ENCODE results near the gene HLCS. TPM values are rescaled to one million over a fixed set of nuclear protein-coding genes. Genes with fewer than 3 reads are reported as not detected.

HLCS gene
- total RNA-seq, 1 donor from 2014 or later = 16.4 TPM

- DNase-seq (ENCODE audit: low spot score) = no peak
- no peak for ATAC-seq
Observed at GRCh38 chr21:36888466-36888865, 78.0 kb downstream of the HLCS start.

DNA sequence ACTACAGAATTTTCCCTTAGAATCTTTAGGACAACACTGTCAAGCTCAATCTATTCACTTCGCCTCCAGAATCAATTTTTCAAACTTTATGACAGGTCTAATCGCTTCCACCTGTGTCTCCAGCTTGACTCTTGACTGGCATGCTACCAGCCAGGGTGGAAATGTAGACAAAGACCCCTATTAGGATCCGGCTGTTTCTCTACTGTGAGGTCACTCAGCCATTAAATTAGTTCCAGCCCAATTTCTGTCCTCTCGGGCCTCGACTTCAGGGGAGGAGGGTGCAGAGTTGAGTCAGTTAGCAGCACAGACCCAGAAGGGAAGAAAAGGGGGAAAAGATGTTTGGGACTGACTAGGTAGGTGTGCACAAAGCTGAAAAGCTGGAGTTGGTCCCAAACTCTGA lies 78.5 kb downstream of the HLCS start:
- ATAC-seq (no peak), DNase-seq (ENCODE audit: low spot score) (no peak)

GRCh38 chr21:36883532-36884486 lies 82.7 kb downstream of the HLCS start:
- DNase-seq (ENCODE audit: low spot score) = no peak

GRCh38 chr21:36882776-36883175 lies 83.7 kb downstream of the HLCS start:
- no peak for ATAC-seq
- DNase-seq (ENCODE audit: low spot score) = no peak

More at GRCh38 chr21:36883532-36884486, 82.7 kb downstream of the HLCS start:
- ATAC-seq = no peak

GRCh38 chr21:36881228-36881627 lies 85.2 kb downstream of the HLCS start:
- no peak for DNase-seq (ENCODE audit: low spot score)
- no peak for ATAC-seq

DNA sequence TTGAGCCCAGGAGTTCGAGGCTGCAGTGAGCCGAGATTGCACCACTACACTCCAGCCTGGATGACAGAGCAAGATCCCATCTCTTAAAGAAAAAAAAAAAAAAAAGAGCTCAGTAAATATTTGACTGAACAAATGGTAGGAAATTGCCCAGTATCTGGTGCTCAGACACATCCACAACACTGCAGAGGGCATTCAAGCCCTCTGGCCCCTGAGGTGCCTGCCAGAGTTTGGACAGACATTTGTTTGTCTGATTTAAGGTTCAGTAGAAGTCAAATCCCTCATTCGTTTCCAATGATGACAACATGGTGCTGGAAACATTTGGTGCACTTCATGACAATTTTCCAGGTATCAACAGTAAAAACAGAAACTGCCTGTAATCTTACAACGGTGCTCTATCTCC lies 86.6 kb downstream of the HLCS start:
- DNase-seq (ENCODE audit: low spot score) (no peak), ATAC-seq (peak; percentile 87)

- no peak for ATAC-seq
- no peak for DNase-seq (ENCODE audit: low spot score)
Observed at GRCh38 chr21:36877741-36878140, 88.7 kb downstream of the HLCS start.

DNA sequence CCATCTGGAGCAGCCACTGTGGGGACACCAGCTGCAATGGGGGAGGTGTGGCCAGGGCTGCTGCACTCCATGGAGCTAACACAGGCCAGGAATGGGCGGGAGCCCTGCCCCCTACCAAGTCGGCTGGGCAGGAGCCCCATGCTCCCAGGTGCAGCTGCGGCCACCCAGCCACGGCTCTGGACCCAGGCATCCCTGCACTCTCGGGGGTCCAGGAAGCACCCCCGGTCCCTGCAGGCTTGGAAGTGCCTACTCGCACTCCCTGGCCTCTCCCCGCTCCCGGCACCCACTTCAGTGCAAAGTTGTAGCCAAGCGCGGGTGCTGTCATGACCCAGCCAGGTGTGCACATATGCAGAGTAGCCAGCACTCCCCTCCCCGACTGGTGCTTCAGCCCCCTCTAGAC lies 91.8 kb downstream of the HLCS start:
- DNase-seq (ENCODE audit: low spot score) (no peak), ATAC-seq (no peak)

DNA sequence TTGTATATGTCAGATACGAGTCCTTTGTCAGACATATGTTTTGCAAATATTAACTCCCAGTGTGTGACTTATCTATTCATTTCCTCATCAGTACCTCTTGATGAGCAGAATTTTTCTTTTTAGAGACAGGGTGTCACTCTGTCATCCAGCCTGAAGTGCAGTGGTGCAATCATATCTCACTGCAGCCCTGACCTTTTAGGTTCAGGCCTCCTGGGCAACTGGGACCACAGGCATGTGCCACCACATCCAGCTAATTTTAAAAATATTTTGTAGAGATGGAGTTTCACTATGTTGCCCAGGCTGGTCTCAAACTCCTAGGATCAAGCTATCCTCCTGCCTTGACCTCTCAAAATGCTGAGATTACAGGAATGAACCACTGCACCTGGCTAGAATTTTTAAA lies 93.0 kb downstream of the HLCS start:
- DNase-seq (ENCODE audit: low spot score) = no peak
- ATAC-seq = no peak

GRCh38 chr21:36867291-36867905 lies 99.1 kb downstream of the HLCS start:
- DNase-seq (ENCODE audit: low spot score) (no peak), ATAC-seq (no peak)

DNA sequence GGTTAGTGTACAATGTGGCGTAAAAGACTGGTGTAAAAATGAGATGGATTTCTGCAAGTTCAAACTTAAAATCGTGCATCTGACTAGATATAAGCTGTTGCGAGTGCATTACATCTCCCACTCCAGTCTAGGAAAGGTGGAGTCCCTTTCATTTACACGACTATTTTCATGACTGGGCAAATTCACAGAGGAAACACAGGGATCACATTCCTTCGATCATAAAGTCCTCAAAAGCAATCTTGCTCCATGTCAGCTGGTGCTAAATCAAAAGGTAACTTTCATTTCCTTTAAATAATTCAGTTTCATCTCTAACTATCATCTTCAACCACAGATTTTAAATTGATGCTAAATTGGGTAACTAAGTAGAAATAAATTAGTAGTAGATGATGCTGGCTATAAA lies 100.0 kb downstream of the HLCS start:
- ATAC-seq = no peak
- DNase-seq (ENCODE audit: low spot score) = no peak

DNA sequence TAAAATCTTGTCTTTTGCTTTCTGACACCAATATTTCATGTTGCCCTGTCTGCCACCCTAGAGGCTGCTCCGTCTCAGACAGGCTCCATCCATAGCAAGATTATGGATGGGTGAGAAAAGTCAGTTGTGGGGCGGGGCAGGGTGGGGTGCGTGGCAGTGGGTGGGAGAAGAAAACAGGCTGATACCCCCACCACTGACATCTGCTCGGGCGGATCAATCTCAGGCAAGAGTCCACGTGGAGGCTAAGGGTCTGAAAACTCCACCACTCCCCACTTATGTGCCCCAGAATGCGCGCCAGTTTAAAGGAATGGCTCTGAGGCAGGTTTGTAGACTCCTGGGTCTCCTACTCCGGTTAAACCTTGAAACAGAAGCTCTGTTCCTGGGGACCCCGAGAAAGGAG lies 101.5 kb downstream of the HLCS start:
- DNase-seq (ENCODE audit: low spot score) = no peak
- ATAC-seq = no peak

- DNase-seq (ENCODE audit: low spot score) = no peak
- ATAC-seq = no peak
Observed at GRCh38 chr21:36863260-36863659, 103.2 kb downstream of the HLCS start.

DNA sequence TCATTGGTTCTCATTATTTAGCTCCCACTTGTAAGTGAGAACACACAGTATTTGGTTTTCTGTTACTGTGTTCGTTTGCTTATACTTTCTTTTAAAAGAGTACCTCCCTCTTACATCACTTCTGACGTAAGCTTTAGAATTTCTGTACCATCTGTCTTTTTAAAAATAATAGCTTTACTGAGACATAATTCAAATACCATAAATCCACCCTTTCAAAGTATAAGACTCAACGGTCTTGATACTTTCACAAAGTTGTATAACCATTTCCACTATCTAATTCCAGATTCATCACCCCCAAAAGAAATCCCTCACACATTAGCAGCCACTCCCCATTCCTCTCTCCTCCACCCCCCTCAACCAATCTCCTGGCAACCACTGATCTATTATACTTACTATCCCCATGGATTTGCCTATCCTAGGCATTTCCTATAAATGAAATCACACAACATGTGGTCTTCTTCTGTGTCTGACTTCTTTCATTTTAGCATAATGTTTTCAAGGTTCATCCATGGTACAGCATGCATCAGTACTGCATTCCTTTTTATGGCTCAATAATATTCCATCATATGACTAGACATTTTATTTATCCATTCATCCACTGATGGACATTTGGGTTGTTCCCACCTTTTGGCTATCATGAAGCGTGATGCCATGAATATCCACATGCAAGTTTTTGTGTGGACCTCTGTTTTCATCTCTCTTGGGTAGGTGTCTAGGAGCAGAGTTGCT lies 104.7 kb downstream of the HLCS start:
- ATAC-seq = no peak
- no peak for DNase-seq (ENCODE audit: low spot score)

GRCh38 chr21:36860736-36861594 lies 105.5 kb downstream of the HLCS start:
- DNase-seq (ENCODE audit: low spot score) = peak; percentile 62
- ATAC-seq = peak; percentile 73

- DNase-seq (ENCODE audit: low spot score) (peak; percentile 93), ATAC-seq (peak; percentile 92)
Observed at GRCh38 chr21:36859744-36860501, 106.5 kb downstream of the HLCS start.

DNA sequence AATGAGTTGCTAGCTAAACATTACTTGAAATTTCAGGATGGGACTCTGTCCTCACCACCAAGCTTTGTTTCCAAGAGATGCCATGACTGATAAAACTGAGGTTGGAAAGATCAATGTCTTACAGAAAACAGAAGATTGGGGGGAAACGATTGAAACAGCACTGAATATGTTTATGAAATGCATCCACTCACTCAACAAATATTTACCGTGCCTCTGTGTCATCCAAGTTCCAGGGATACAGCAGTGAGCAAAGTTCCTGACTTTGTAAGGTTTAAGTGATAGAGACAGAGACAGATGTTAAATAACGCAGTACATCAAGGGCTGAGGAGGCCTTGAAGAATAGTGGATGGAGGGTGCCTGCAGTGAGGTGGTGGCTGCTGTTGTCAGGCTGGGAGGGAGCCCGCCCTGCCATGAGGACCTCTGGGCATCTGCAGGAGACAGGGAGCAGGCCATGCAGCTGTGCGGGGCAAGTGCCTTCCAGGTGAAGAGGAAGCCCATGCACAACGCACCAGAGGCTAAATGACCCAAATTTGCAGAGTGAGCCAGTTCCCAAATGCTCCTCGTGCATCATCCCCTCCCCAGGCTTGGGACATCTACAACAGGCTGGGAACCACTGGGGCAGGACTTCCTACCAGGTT lies 108.0 kb downstream of the HLCS start:
- ATAC-seq (peak; percentile 10), DNase-seq (ENCODE audit: low spot score) (no peak)

DNA sequence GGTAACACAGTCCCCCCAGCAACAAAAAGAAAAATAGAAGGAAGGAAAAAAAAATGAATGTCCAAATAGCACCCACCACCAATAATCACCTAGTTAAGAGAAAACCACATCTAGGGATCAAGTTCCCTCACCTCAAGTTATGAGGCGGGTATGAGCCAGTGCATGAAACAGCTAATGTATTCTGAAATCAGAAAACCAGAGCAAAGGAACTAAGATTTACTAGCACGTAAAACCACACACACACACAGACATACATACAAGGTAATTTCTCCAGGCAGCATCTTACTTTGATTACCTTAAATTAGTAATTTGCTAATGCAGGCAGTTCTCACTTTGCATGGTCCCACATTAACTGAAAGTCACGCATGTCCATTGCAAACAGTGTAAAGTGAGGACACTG lies 109.8 kb downstream of the HLCS start:
- no peak for DNase-seq (ENCODE audit: low spot score)
- ATAC-seq = no peak

- no peak for DNase-seq (ENCODE audit: low spot score)
- peak; percentile 54 for ATAC-seq
Observed at GRCh38 chr21:36854391-36854790, 112.1 kb downstream of the HLCS start.
